H1 (cell line): ENCODE data around the gene BCAP31. TPM values are rescaled to one million over a fixed set of nuclear protein-coding genes. Genes with fewer than 3 reads are reported as not detected.

ENCODE experiments used
- CEBPB ChIP-seq: IDR thresholded peaks from 2 replicates; pipeline ENCODE4 v1.6.1; 2012; ENCODE audit warnings: low read depth, low read length
- KDM4A ChIP-seq: IDR thresholded peaks from one replicate; pipeline ENCODE4 v1.7.1; 2012; ENCODE audit warnings: low read depth, mild to moderate bottlenecking, moderate library complexity, low read length, inconsistent platforms; ENCODE audit not compliant: severe bottlenecking
- NRF1 ChIP-seq: IDR thresholded peaks from 2 replicates; pipeline ENCODE4 v1.6.1; 2011; ENCODE audit warnings: mild to moderate bottlenecking, low read depth, low read length, improper control_type of control experiment
- SIX5 ChIP-seq: IDR thresholded peaks from 2 replicates; pipeline ENCODE4 v1.6.1; 2011; ENCODE audit warnings: mild to moderate bottlenecking, low read depth, low read length
- YY1 ChIP-seq: IDR thresholded peaks from 2 replicates; pipeline ENCODE4 v1.6.1; 2011; ENCODE audit warnings: low read depth, mild to moderate bottlenecking, low read length
- polyA plus RNA-seq, 7 experiments: library from polyadenylated mRNA; depleted of rRNA in 3 of 7; stranded (reverse) in 5 of 7; unstranded in 2 of 7; fragments of >200 nt in 5 of 7; fragments of 200-250 nt in 2 of 7; gene quantifications; 1 replicate in 5 of 7; 2 replicates in 1 of 7; 4 replicates in 1 of 7; pipeline versions ENCODE4 v1.2.1 to v1.2.3, GENCODE V29; 2011 to 2013; ENCODE audit warnings: missing spikeins in 2 of 7, mixed read lengths in 2 of 7
- total RNA-seq: library from RNA; stranded (reverse); fragmentation: NEBNext Ultra II Directional; extraction: Animal tissue kit (Norgen Biotek cat#: 25700); gene quantifications from 2 replicates; pipeline ENCODE4 v1.2.1, GENCODE V29; 2021
- TF ChIP-seq, protein P1 (sequence below): fragments of 300-600 bp; sonication (generic); IDR thresholded peaks from 2 replicates; pipeline ENCODE4 v1.7.1; 2012; ENCODE audit warnings: low read length, moderate library complexity, mild to moderate bottlenecking, inconsistent platforms; ENCODE audit not compliant: insufficient replicate concordance
- TF ChIP-seq, protein P2 (sequence below): IDR thresholded peaks from 2 replicates; pipeline ENCODE4 v1.6.1; 2012; ENCODE audit warnings: inconsistent platforms

Gene BCAP31
- total and polyA plus RNA-seq, 2 of the 8 experiments (the other 6 are each of a cell fraction or from before 2014, with no cell fraction given), result 136 to 159 TPM

DNA sequence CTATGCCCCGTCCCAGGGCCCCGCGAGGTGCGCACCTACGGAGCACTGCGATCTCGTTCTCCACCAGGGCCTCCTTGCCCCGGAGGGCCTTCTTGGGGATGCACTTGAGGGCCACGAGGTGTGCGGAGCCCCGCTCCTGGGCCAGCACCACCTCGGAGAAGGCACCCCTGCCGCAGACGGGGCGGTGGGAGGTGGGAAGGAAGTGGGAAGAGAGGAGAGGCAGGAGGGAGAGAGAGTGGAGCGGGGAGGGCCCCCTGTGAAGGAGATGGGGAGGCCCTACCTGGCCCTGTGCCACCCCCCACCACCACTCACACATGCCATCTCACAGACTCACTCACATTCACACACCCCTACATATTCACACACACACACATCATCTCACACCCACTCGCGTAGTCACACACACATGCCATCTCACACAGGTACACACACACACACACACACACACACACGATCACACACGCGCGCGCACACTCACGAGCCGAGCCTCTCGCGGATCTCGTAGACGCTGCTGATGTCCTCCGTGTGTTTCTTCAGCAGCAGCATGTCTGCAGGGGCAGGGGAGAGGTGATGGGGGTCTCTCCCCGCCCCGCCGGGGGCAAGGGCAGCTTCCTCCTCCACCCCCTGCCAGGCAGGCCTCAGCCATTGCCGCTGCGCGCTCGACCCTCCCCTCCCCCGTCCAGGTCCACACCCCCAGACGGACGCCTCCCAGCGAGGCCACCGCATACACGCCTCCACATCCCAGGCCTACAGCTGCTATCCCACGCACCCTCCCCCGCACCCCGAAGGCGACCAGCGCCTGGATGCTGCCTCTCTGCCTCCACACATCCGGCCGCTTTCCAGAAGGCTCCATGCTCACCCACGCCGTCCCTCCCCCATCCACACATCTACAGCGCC lies 51.4 kb downstream of the BCAP31 start (continued):
- TF ChIP-seq, protein P1, sequence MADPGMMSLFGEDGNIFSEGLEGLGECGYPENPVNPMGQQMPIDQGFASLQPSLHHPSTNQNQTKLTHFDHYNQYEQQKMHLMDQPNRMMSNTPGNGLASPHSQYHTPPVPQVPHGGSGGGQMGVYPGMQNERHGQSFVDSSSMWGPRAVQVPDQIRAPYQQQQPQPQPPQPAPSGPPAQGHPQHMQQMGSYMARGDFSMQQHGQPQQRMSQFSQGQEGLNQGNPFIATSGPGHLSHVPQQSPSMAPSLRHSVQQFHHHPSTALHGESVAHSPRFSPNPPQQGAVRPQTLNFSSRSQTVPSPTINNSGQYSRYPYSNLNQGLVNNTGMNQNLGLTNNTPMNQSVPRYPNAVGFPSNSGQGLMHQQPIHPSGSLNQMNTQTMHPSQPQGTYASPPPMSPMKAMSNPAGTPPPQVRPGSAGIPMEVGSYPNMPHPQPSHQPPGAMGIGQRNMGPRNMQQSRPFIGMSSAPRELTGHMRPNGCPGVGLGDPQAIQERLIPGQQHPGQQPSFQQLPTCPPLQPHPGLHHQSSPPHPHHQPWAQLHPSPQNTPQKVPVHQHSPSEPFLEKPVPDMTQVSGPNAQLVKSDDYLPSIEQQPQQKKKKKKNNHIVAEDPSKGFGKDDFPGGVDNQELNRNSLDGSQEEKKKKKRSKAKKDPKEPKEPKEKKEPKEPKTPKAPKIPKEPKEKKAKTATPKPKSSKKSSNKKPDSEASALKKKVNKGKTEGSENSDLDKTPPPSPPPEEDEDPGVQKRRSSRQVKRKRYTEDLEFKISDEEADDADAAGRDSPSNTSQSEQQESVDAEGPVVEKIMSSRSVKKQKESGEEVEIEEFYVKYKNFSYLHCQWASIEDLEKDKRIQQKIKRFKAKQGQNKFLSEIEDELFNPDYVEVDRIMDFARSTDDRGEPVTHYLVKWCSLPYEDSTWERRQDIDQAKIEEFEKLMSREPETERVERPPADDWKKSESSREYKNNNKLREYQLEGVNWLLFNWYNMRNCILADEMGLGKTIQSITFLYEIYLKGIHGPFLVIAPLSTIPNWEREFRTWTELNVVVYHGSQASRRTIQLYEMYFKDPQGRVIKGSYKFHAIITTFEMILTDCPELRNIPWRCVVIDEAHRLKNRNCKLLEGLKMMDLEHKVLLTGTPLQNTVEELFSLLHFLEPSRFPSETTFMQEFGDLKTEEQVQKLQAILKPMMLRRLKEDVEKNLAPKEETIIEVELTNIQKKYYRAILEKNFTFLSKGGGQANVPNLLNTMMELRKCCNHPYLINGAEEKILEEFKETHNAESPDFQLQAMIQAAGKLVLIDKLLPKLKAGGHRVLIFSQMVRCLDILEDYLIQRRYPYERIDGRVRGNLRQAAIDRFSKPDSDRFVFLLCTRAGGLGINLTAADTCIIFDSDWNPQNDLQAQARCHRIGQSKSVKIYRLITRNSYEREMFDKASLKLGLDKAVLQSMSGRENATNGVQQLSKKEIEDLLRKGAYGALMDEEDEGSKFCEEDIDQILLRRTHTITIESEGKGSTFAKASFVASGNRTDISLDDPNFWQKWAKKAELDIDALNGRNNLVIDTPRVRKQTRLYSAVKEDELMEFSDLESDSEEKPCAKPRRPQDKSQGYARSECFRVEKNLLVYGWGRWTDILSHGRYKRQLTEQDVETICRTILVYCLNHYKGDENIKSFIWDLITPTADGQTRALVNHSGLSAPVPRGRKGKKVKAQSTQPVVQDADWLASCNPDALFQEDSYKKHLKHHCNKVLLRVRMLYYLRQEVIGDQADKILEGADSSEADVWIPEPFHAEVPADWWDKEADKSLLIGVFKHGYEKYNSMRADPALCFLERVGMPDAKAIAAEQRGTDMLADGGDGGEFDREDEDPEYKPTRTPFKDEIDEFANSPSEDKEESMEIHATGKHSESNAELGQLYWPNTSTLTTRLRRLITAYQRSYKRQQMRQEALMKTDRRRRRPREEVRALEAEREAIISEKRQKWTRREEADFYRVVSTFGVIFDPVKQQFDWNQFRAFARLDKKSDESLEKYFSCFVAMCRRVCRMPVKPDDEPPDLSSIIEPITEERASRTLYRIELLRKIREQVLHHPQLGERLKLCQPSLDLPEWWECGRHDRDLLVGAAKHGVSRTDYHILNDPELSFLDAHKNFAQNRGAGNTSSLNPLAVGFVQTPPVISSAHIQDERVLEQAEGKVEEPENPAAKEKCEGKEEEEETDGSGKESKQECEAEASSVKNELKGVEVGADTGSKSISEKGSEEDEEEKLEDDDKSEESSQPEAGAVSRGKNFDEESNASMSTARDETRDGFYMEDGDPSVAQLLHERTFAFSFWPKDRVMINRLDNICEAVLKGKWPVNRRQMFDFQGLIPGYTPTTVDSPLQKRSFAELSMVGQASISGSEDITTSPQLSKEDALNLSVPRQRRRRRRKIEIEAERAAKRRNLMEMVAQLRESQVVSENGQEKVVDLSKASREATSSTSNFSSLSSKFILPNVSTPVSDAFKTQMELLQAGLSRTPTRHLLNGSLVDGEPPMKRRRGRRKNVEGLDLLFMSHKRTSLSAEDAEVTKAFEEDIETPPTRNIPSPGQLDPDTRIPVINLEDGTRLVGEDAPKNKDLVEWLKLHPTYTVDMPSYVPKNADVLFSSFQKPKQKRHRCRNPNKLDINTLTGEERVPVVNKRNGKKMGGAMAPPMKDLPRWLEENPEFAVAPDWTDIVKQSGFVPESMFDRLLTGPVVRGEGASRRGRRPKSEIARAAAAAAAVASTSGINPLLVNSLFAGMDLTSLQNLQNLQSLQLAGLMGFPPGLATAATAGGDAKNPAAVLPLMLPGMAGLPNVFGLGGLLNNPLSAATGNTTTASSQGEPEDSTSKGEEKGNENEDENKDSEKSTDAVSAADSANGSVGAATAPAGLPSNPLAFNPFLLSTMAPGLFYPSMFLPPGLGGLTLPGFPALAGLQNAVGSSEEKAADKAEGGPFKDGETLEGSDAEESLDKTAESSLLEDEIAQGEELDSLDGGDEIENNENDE, result no peak
- TF ChIP-seq, protein P2, sequence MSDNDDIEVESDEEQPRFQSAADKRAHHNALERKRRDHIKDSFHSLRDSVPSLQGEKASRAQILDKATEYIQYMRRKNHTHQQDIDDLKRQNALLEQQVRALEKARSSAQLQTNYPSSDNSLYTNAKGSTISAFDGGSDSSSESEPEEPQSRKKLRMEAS, result no peak
- no peak for TF ChIP-seq SIX5
- no peak for TF ChIP-seq CEBPB
- TF ChIP-seq KDM4A, result no peak
- TF ChIP-seq NRF1, result no peak
- TF ChIP-seq YY1, result no peak
